Measurements from ENCODE around the gene CAPZB. TPM values are rescaled to one million over a fixed set of nuclear protein-coding genes. Genes with fewer than 3 reads are reported as not detected.

Gene CAPZB
- total and polyA plus RNA-seq, 2 of the 4 experiments (the other 2 are of a cell fraction): 216 to 304 TPM

- ChIA-PET POLR2A (ENCODE audit: unreplicated experiment) (interaction anchor here (0.6 to 0.7 kb wide), 2 partner anchors 27 to 48 kb away, joined by 3 read pairs; no protein-coding TSS in a partner anchor), CTCF (interaction anchor here (0.6 to 1.7 kb wide), 3 partner anchors 10 to 151 kb away, joined by 3 to 4 read pairs (median 4); no protein-coding TSS in a partner anchor)
- Histone ChIP-seq H4K91ac (ENCODE audit: insufficient read depth, low read depth, low read length) (peak overlapping the region; percentile 63), H4K5ac (ENCODE audit: low read depth, low read length) (peak overlapping the region; percentile 11), H3K27ac (ENCODE audit: insufficient read depth, low read length) (peak overlapping the region; percentile 33; the same call in 1 of the 2 replicates), H3K79me1 (ENCODE audit: low read depth in 1 of 2, low read length in 2 of 2) (peaks cover 67 to 90% of the 10 kb centered on the region in 2 experiments), H3K18ac (ENCODE audit: low read depth, low read length) (peak overlapping the region; percentile 24), H3K9me3 (ENCODE audit: control insufficient read depth, insufficient read depth, low read length) (no peaks in the 10 kb centered on the region), H2AFZ (replicated peaks; ENCODE audit: low read length, poor library complexity) (no peak overlapping the region), H2AK9ac (replicated peaks; ENCODE audit: low read depth, low read length, poor library complexity) (no peak overlapping the region), H4K20me1 (ENCODE audit: insufficient read depth, low read length) (peaks cover 94% of the 10 kb centered on the region), H3K4me2 (ENCODE audit: low read depth, low read length) (peak overlapping the region; percentile 29), H2AK5ac (ENCODE audit: low read depth, low read length) (peak overlapping the region; percentile 44; the same call in 1 of the 2 replicates), H3K4me3 (ENCODE audit: insufficient read depth, low read depth, low read length) (no peak overlapping the region), H3K36me3 (ENCODE audit: control insufficient read depth, insufficient read depth, low read length) (peaks cover 10% of the 10 kb centered on the region), H2BK5ac (ENCODE audit: low read depth, low read length, poor library complexity, severe bottlenecking) (no peak overlapping the region), H3K9ac (ENCODE audit: low read depth, low read length) (no peak overlapping the region), H4K8ac (ENCODE audit: low read depth in 2 of 2, low read length in 2 of 2) (peak overlapping the region; percentile 10 to 68; a peak in 2 of 4 replicates), H3K23ac (ENCODE audit: low read depth, low read length) (peak overlapping the region; percentile 86), H3K56ac (ENCODE audit: extremely low read depth, insufficient read depth, low read length) (peak overlapping the region; percentile 22; the same call in 1 of the 2 replicates), H3K9me1 (ENCODE audit: insufficient read depth, low read length) (peaks cover 63% of the 10 kb centered on the region), H2BK15ac (ENCODE audit: low read depth, low read length) (peak overlapping the region; percentile 29; the same call in 1 of the 3 replicates), H2BK20ac (ENCODE audit: low read depth, low read length) (peak overlapping the region; percentile 67), H3K4ac (ENCODE audit: low read depth, low read length) (peak overlapping the region; percentile 59), H3K14ac (replicated peaks; ENCODE audit: low read depth, low read length) (peak overlapping the region; percentile 51), H2BK120ac (ENCODE audit: low read depth, low read length) (peak overlapping the region; percentile 53), H3K4me1 (ENCODE audit: control insufficient read depth, insufficient read depth, low read length) (peaks cover 45% of the 10 kb centered on the region), H3K27me3 (ENCODE audit: control insufficient read depth, insufficient read depth, low read length) (no peaks in the 10 kb centered on the region)
- no peak for DNase-seq
- ATAC-seq (ENCODE audit: low read depth): peak; percentile 2; the same call in 1 of the 2 replicates
- in situ Hi-C loops (cut with MboI; ENCODE audit: low sequenced_read_pairs): no loop called here
- no peak for TF ChIP-seq ELK1 (IDR thresholded peaks at IDR 0.05; ENCODE audit: borderline replicate concordance, low read depth, low read length)
- peak; percentile 52 for TF ChIP-seq MAFK (IDR thresholded peaks at IDR 0.05; ENCODE audit: low read depth, low read length)
- no TSS peak for BruUV-seq (replicated peaks)
- intact Hi-C loops (cut with micrococcal nuclease): no loop called here
- WGBS, 2 experiments (ENCODE audit: extremely low coverage in 2 of 2, insufficient read length in 1 of 2): 0% methylated on average over 2 of the region's 7 CpGs; no CpG with 5 or more reads in 1 of the 2 experiments
- dilution Hi-C loops (cut with HindIII; ENCODE audit: low sequenced_read_pairs, unreplicated experiment): no loop called here
Measured at GRCh38 chr1:19400875-19401534, 84.3 kb downstream of the CAPZB start.
